Psoas muscle (tissue), 8 donors: Measurements from ENCODE around the gene SHC3. TPM values are rescaled to one million over a fixed set of nuclear protein-coding genes. Genes with fewer than 3 reads are reported as not detected.

ENCODE experiments used
- ATAC-seq, 4 donors: fragments of 200-7000 bp; cut with Tn5 transposase; one replicate each; pipeline ENCODE4 v1.9.1; 2020; ENCODE audit warnings: moderate library complexity in 3 of 4, mild to moderate bottlenecking in 2 of 4
- DNase-seq, 2 donors: peaks; one replicate each; pipeline ENCODE4 v3.0.0-alpha.2; 2020
- H3K27ac ChIP-seq: fragments of 200-600 bp; one replicate; pipeline ENCODE4 v1.8.0; 2022
- H3K27me3 ChIP-seq, 3 donors: fragments of 200-600 bp in 1 of 3; one replicate each; pipeline versions ENCODE4 v1.6.1 to v1.8.0; 2013 to 2022; ENCODE audit warnings: low read length in 2 of 3, mild to moderate bottlenecking in 2 of 3, moderate library complexity in 1 of 3; ENCODE audit not compliant: insufficient read depth in 3 of 3
- H3K36me3 ChIP-seq, 2 donors: fragments of 200-600 bp in 1 of 2; one replicate each; pipeline versions ENCODE4 v1.6.1 to v1.8.0; 2013 to 2022; ENCODE audit warnings: low read depth in 1 of 2, mild to moderate bottlenecking in 1 of 2, moderate library complexity in 1 of 2; ENCODE audit not compliant: insufficient read depth in 1 of 2
- H3K4me1 ChIP-seq: fragments of 200-600 bp; one replicate; pipeline ENCODE4 v1.8.0; 2022
- H3K4me3 ChIP-seq: fragments of 200-600 bp; one replicate; pipeline ENCODE4 v1.8.0; 2022; ENCODE audit warnings: mild to moderate bottlenecking
- H3K9me3 ChIP-seq: fragments of 200-600 bp; one replicate; pipeline ENCODE4 v1.8.0; 2022
- CTCF ChIP-seq: fragments of 200-600 bp; IDR thresholded peaks from one replicate; pipeline ENCODE4 v1.8.0; 2022; ENCODE audit warnings: antibody characterized with exemption
- WGBS, 3 donors: extraction: QIAGEN DNeasy Blood & Tissue Kit; methylation state at CpG; one replicate each; pipeline versions ENCODE4 v1.1.6 to v1.1.7; 2013; 5-methylcytosine and 5-hydroxymethylcytosine counted together
- intact Hi-C, 2 donors: fragments of 100-400 bp; cut with DNase I; formaldehyde crosslinking; loops; one replicate each; pipeline versions ENCODE4 v1.11.0 to v1.14.2; 2022
- polyA plus RNA-seq, 3 donors: library from polyadenylated mRNA; stranded (reverse); fragments of 200-250 nt; gene quantifications; one replicate each; pipeline ENCODE4 v1.2.3, GENCODE V29; 2013
- total RNA-seq, 4 donors: library from RNA; stranded (reverse); fragmentation: NEBNext Ultra II Directional in 2 of 4; extraction: Animal tissue kit (Norgen Biotek cat#: 25700) in 2 of 4; gene quantifications; one replicate each; pipeline versions ENCODE4 v1.2.1 to v1.2.4, GENCODE V29; 2021 to 2023
- donor health status: healthy with polysubstance abuse.
- donor health status: DM: no; HTN: no; CAD: no; lungs with moderate emphysema.
- donor health status: Bipolar disorder and iron deficiency.
- donor health status: healthy.
- donor health status: DM: yes; HTN: yes; CAD: no.
- donor health status: DM: no; HTN: no; CAD: no.
- donor health status: DM: no; HTN: no; CAD: no.
- donor health status: DM: yes; HTN: yes; CAD: no.

The SHC3 gene
- total and polyA plus RNA-seq, 7 donors: 0.04 to 0.71 (median 0.20) TPM

GRCh38 chr9:89014153-89014552 lies 164.5 kb downstream of the SHC3 start:
- Histone ChIP-seq H3K36me3 (no peaks in the 10 kb centered on the region), H3K4me1 (no peaks in the 10 kb centered on the region), H3K4me3 (no peak overlapping the region), H3K27me3 (no peaks in the 10 kb centered on the region), H3K9me3 (no peaks in the 10 kb centered on the region), H3K27ac (no peak overlapping the region)
- DNase-seq: no peak
- 90 to 93% (median 92%) methylated on average over 7 of the region's 7 CpGs for WGBS, 3 donors
- ATAC-seq: no peak
- intact Hi-C loops: no loop called here
- TF ChIP-seq CTCF: no peak

- Histone ChIP-seq H3K36me3 (no peaks in the 10 kb centered on the region), H3K4me1 (no peaks in the 10 kb centered on the region), H3K4me3 (no peak overlapping the region), H3K27ac (no peak overlapping the region), H3K27me3 (no peaks in the 10 kb centered on the region), H3K9me3 (no peaks in the 10 kb centered on the region)
- TF ChIP-seq CTCF: no peak
- 85 to 93% (median 90%) methylated on average over 1 of the region's 1 CpG for WGBS, 3 donors
- no peak for ATAC-seq
- no peak for DNase-seq
- intact Hi-C loops: no loop called here
Observed at GRCh38 chr9:89013660-89014059, 165.0 kb downstream of the SHC3 start.

- TF ChIP-seq CTCF: no peak
- intact Hi-C loops: no loop called here
Observed at GRCh38 chr9:89012294-89013042, 166.2 kb downstream of the SHC3 start.

GRCh38 chr9:89011683-89012082 lies 166.9 kb downstream of the SHC3 start:
- WGBS, 3 donors: 94 to 98% (median 94%) methylated on average over 2 of the region's 2 CpGs

More at GRCh38 chr9:89012294-89013042, 166.2 kb downstream of the SHC3 start:
- no peaks in the 10 kb centered on the region for H3K4me1 ChIP-seq
- H3K4me3 ChIP-seq: no peak overlapping the region
- H3K27me3 ChIP-seq: no peaks in the 10 kb centered on the region
- no peak for ATAC-seq
- no peaks in the 10 kb centered on the region for H3K9me3 ChIP-seq
- DNase-seq: no peak
- 83 to 91% (median 86%) methylated on average over 13 of the region's 13 CpGs for WGBS, 3 donors
- no peaks in the 10 kb centered on the region for H3K36me3 ChIP-seq
- no peak overlapping the region for H3K27ac ChIP-seq

More at GRCh38 chr9:89011683-89012082, 166.9 kb downstream of the SHC3 start:
- Histone ChIP-seq H3K27ac (no peak overlapping the region), H3K4me3 (no peak overlapping the region), H3K27me3 (no peaks in the 10 kb centered on the region), H3K9me3 (no peaks in the 10 kb centered on the region), H3K36me3 (no peaks in the 10 kb centered on the region), H3K4me1 (no peaks in the 10 kb centered on the region)
- no peak for TF ChIP-seq CTCF
- DNase-seq (no peak), ATAC-seq (no peak)
- intact Hi-C loops: no loop called here
